ENCODE results near the gene RPS4Y1.

Gene RPS4Y1

GRCh38 chrY:2883561-2883960 is 42.2 kb downstream of the RPS4Y1 start:
- DNase-seq (ENCODE audit: low read depth): no peak

GRCh38 chrY:2885880-2886279 is 44.5 kb downstream of the RPS4Y1 start:
- no peak for DNase-seq (ENCODE audit: low read depth)

GRCh38 chrY:2887386-2887785 is 46.0 kb downstream of the RPS4Y1 start:
- DNase-seq (ENCODE audit: low read depth): no peak

- no peak for DNase-seq (ENCODE audit: low read depth)
Measured at GRCh38 chrY:2887955-2888354, 46.6 kb downstream of the RPS4Y1 start.

- no peak for DNase-seq (ENCODE audit: low read depth)
Measured at GRCh38 chrY:2893471-2893870, 52.1 kb downstream of the RPS4Y1 start.

GRCh38 chrY:2896050-2896449 is 54.6 kb downstream of the RPS4Y1 start:
- DNase-seq (ENCODE audit: low read depth): no peak

GRCh38 chrY:2907356-2907755 is 66.0 kb downstream of the RPS4Y1 start:
- no peak for DNase-seq (ENCODE audit: low read depth)

GRCh38 chrY:2913066-2913815 is 71.8 kb downstream of the RPS4Y1 start:
- DNase-seq (ENCODE audit: low read depth): no peak

All from GM04504 (cell line).